DOHH2 (cell line): ENCODE results near the gene ORMDL3.

Source experiments
- H3F3A ChIP-seq: fragments of 200-600 bp; sonication (generic), shearing (Covaris generic); 2 replicates; pipeline ENCODE4 v1.6.0; 2016; ENCODE audit warnings: antibody characterized with exemption, mild to moderate bottlenecking; ENCODE audit not compliant: control insufficient read depth, insufficient read depth
- H3K27ac ChIP-seq: fragments of 200-600 bp; sonication (generic); 2 replicates; pipeline ENCODE4 v1.5.1; 2014; ENCODE audit warnings: low read depth, mild to moderate bottlenecking, low read length, moderate library complexity
- H3K27me3 ChIP-seq: fragments of 200-600 bp; sonication (generic); 2 replicates; pipeline ENCODE4 v1.6.1; 2014; ENCODE audit warnings: mild to moderate bottlenecking, low read length, mixed read lengths; ENCODE audit not compliant: control insufficient read depth
- H3K36me3 ChIP-seq: fragments of 200-600 bp; sonication (generic); 2 replicates; pipeline ENCODE4 v1.6.1; 2014; ENCODE audit warnings: mild to moderate bottlenecking, low read length, moderate library complexity, mixed read lengths; ENCODE audit not compliant: control insufficient read depth
- H3K4me1 ChIP-seq: fragments of 200-600 bp; sonication (generic); 2 replicates; pipeline ENCODE4 v1.6.1; 2014; ENCODE audit warnings: mild to moderate bottlenecking, low read length, mixed read lengths; ENCODE audit not compliant: control insufficient read depth
- H3K4me2 ChIP-seq: fragments of 200-600 bp; sonication (generic); 2 replicates; pipeline ENCODE4 v1.6.0; 2014; ENCODE audit warnings: mild to moderate bottlenecking, low read length, moderate library complexity
- H3K4me3 ChIP-seq: fragments of 200-600 bp; sonication (generic); 2 replicates; pipeline ENCODE4 v1.5.1; 2014; ENCODE audit warnings: mild to moderate bottlenecking, low read length, mixed read lengths
- H3K79me2 ChIP-seq: fragments of 200-600 bp; sonication (generic); 2 replicates; pipeline ENCODE4 v1.6.1; 2014; ENCODE audit warnings: mild to moderate bottlenecking, low read length, mixed read lengths; ENCODE audit not compliant: control insufficient read depth
- H3K9me2 ChIP-seq: fragments of 200-600 bp; sonication (generic); replicated peaks from 2 replicates; pipeline ENCODE4 v1.6.1; 2014; ENCODE audit warnings: mild to moderate bottlenecking, low read length, mixed read lengths; ENCODE audit not compliant: control insufficient read depth
- H3K9me3 ChIP-seq: fragments of 200-600 bp; sonication (generic); 2 replicates; pipeline ENCODE4 v1.6.1; 2014; ENCODE audit warnings: antibody characterized with exemption, low read length, mixed read lengths; ENCODE audit not compliant: control insufficient read depth, insufficient read depth
- H4K20me1 ChIP-seq: fragments of 200-600 bp; sonication (generic); 2 replicates; pipeline ENCODE4 v1.6.0; 2014; ENCODE audit warnings: low read depth, mild to moderate bottlenecking, antibody characterized with exemption, low read length, moderate library complexity; ENCODE audit not compliant: control insufficient read depth, insufficient read depth
- EZH2phosphoT487 ChIP-seq: fragments of 200-600 bp; sonication (generic); IDR thresholded peaks from 2 replicates; pipeline ENCODE4 v1.6.1; 2017; ENCODE audit warnings: borderline replicate concordance, mild to moderate bottlenecking, antibody characterized with exemption, low read length, moderate library complexity, mixed read lengths
- TF ChIP-seq, protein P1 (sequence below): fragments of 200-600 bp; sonication (generic); IDR thresholded peaks from one replicate; pipeline ENCODE4 v1.5.1; 2014; ENCODE audit warnings: antibody characterized with exemption, mild to moderate bottlenecking, low read depth, low read length; ENCODE audit not compliant: poor library complexity, severe bottlenecking

Gene ORMDL3

DNA sequence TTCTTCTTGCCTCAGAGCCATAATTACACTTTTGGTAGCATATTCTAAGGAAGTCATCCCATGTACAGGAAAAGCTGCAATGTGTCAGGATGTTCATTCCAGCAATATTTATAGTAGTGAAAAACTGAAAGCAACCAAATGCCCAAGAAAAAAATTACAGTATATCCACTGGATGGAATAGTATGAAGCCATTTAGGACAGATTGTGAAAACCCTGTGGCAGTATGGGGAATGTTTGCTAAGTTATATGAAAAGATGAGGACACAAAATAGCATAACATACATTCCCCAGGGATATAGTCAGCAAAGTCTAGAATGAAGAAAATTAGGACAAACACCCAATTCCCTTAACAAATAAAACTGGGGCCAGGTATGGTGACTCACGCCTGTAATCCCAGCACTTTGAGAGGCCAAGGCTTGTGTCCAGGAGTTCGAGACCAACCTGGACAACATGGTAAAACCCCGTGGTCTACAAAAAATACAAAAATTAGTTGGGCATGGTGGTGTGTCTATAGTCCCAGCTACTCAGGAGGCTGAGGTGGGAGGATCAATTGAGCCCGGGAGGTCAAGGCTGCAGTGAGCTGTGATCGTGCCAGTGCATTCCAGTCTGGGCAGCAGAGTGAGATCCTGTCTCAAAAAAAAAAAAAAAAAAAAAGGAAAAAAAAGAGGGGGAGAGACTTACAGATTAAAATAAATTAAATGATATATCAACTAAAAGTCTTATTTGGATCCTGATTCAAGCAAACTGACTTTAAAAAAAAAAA lies 2.4 kb upstream of the ORMDL3 start:
- Histone ChIP-seq H3K9me3 (no peaks in the 10 kb centered on the region), H3K36me3 (0 out of 2 replicates have a peak, but pooled peaks cover 3% of the 10 kb centered on the region), H3K27ac (no peak overlapping the region), H3K9me2 (no peaks in the 10 kb centered on the region), H3K4me3 (no peak overlapping the region), H3K27me3 (no peaks in the 10 kb centered on the region), H3K79me2 (peaks cover 37% of the 10 kb centered on the region), H3K4me2 (no peak overlapping the region), H3K4me1 (peaks cover 28% of the 10 kb centered on the region), H3F3A (no peaks in the 10 kb centered on the region), H4K20me1 (no peaks in the 10 kb centered on the region)
- TF ChIP-seq, protein P1, sequence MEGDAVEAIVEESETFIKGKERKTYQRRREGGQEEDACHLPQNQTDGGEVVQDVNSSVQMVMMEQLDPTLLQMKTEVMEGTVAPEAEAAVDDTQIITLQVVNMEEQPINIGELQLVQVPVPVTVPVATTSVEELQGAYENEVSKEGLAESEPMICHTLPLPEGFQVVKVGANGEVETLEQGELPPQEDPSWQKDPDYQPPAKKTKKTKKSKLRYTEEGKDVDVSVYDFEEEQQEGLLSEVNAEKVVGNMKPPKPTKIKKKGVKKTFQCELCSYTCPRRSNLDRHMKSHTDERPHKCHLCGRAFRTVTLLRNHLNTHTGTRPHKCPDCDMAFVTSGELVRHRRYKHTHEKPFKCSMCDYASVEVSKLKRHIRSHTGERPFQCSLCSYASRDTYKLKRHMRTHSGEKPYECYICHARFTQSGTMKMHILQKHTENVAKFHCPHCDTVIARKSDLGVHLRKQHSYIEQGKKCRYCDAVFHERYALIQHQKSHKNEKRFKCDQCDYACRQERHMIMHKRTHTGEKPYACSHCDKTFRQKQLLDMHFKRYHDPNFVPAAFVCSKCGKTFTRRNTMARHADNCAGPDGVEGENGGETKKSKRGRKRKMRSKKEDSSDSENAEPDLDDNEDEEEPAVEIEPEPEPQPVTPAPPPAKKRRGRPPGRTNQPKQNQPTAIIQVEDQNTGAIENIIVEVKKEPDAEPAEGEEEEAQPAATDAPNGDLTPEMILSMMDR, result no peak
- no peak for TF ChIP-seq EZH2phosphoT487

DNA sequence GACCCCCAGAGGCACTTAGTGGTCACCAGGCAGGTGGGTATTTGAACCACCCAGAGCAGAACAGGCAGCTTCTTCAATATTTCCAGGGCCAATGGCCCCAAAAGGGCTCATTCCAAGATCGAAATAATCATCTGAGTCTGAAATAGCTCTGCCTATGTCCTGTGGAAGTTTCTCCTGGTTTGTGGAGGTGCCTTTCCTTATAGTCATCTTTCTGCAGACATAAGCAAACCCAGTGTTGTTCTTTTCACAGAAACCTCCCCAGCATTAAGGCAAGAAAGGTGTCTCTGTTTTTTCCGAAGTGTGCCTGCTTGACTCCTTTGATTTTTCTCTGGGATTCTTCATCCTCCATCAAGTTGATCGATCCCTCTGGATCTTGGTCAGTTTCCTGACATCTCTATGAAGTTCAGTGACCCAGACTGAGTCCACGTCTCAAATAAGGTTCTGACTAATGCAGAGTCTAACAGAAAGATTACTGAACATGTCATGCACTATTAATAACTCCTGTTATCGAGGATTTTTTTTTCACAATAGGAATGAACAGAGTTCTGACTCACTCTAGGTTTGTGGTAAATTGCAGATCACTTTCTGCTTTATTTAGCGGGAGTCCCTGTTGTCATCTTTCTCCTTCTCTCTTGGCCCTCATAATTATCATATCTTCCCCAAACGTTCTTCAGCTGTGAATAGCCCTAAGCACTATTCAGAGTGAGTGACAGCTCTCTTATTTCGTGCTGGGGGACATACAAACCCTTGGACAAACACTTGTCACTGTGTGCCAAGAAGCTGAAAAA lies 1.7 kb upstream of the ORMDL3 start:
- Histone ChIP-seq H4K20me1 (no peaks in the 10 kb centered on the region), H3K9me2 (no peaks in the 10 kb centered on the region), H3K4me2 (peak overlapping the region; percentile 96), H3K27ac (no peak overlapping the region), H3K4me3 (peak overlapping the region; percentile 92), H3K27me3 (no peaks in the 10 kb centered on the region), H3K4me1 (peaks cover 28% of the 10 kb centered on the region), H3K36me3 (0 out of 2 replicates have a peak, but pooled peaks cover 3% of the 10 kb centered on the region), H3K9me3 (no peaks in the 10 kb centered on the region), H3F3A (no peaks in the 10 kb centered on the region), H3K79me2 (peaks cover 42% of the 10 kb centered on the region)
- TF ChIP-seq EZH2phosphoT487, result no peak
- TF ChIP-seq, protein P1, result no peak

DNA sequence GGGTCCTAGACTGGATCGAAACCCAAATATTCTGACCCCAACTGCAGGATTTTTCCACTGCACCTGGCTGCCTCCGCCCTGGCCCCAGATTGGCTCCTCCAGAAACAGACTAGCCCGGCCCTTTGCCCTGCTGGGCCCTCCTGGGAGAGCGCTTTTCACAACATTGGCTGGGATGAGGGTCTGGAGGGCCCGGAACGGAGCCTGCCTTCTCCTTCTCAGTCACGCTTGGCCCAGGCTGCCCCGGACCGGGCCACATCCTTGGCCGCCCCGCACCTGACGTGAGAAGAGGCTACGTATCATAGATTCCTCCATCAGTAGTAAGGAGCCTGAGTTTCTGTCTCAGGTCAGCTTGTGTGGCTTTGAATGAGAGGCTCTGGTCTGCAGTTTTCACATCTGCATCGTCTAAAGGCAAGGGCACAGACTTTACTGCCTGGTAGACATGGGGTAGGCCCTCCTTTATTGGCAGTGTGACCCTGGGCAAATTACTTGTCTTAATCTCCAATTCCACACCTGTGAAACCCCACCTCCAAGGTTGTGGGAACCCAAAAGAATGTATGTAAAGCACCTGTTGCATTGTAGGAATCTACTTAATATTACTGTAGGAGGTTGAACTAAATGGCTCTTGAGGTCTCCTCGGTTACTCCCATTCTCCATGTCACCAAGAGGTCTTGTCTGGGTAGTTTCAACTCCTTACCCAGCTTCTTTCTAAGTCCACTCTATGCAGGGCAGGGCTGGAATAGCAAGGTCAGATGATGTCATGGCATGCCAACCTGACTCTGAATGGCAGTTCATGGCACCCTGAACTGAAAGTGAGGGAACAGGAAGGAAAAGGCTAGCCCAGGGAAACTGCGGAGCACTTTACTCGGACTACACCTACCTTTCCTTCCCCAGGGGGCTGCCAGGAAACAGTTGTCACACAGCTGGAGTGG lies 792 bp upstream of the ORMDL3 start:
- Histone ChIP-seq H3K9me2 (no peaks in the 10 kb centered on the region), H3K4me3 (peak overlapping the region; percentile 92), H3K9me3 (no peaks in the 10 kb centered on the region), H3K36me3 (peaks cover 4% of the 10 kb centered on the region; the same call in 1 of the 2 replicates), H3K79me2 (peaks cover 42% of the 10 kb centered on the region), H3K4me2 (peak overlapping the region; percentile 96), H3K27me3 (no peaks in the 10 kb centered on the region), H4K20me1 (no peaks in the 10 kb centered on the region), H3F3A (no peaks in the 10 kb centered on the region), H3K4me1 (peaks cover 28% of the 10 kb centered on the region), H3K27ac (peak overlapping the region; percentile 14)
- TF ChIP-seq, protein P1, result no peak
- no peak for TF ChIP-seq EZH2phosphoT487
